Measurements from ENCODE around the gene CASP8AP2.
A peak's percentile ranks its signal among the peaks of the same experiment; 100 is the strongest.

CASP8AP2 gene

DNA sequence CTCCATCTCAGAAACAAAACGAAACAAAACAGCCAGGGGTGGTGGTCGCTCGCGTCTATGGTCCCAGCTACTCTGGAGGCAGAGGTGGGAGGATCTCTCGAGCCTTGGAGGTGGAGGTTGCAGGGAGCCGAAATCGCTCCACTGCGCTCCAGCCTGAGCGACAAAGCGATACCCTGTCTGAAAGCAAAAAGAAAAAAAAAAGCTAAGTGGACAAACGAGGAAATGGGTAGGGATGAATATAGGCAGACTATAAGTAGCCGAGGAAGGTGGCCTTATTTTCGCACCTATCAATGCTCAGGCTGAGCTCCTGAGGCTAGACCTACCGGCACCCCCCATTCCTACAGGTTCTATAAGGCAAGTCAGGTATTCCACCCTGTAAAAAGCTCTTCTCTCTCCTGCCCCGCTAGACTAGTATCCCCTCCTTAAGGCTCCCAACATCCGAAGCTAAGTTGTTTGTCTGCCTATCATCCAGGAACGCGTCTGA lies 650 bp upstream of the CASP8AP2 start:
- H2AFZ ChIP-seq (ENCODE audit: low read length), result peak overlapping the region; percentile 37; the same call in 1 of the 2 replicates
- H4K20me1 ChIP-seq (ENCODE audit: insufficient read depth, low read length), result no peaks in the 10 kb centered on the region
- peak overlapping the region; percentile 89 for H3K9ac ChIP-seq (ENCODE audit: low read length)
- peak overlapping the region; percentile 80 for H3K4me3 ChIP-seq (ENCODE audit: low read depth, low read length, poor library complexity, severe bottlenecking)
- H3K9me2 ChIP-seq (ENCODE audit: low read depth, low read length), result no peaks in the 10 kb centered on the region
- no peaks in the 10 kb centered on the region for H3K27me3 ChIP-seq (ENCODE audit: insufficient read depth, low read length)
- TF ChIP-seq, protein P1, sequence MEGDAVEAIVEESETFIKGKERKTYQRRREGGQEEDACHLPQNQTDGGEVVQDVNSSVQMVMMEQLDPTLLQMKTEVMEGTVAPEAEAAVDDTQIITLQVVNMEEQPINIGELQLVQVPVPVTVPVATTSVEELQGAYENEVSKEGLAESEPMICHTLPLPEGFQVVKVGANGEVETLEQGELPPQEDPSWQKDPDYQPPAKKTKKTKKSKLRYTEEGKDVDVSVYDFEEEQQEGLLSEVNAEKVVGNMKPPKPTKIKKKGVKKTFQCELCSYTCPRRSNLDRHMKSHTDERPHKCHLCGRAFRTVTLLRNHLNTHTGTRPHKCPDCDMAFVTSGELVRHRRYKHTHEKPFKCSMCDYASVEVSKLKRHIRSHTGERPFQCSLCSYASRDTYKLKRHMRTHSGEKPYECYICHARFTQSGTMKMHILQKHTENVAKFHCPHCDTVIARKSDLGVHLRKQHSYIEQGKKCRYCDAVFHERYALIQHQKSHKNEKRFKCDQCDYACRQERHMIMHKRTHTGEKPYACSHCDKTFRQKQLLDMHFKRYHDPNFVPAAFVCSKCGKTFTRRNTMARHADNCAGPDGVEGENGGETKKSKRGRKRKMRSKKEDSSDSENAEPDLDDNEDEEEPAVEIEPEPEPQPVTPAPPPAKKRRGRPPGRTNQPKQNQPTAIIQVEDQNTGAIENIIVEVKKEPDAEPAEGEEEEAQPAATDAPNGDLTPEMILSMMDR (IDR thresholded peaks at IDR 0.05; ENCODE audit: low read length), result no peak
- no peak for TF ChIP-seq EZH2 (IDR thresholded peaks at IDR 0.05; ENCODE audit: borderline replicate concordance, low read length)
- H3F3A ChIP-seq (ENCODE audit: insufficient read depth, low read length), result peaks cover 5% of the 10 kb centered on the region; the same call in 1 of the 2 replicates
- H3K4me2 ChIP-seq (ENCODE audit: low read length), result peak overlapping the region; percentile 80
- peaks cover 13% of the 10 kb centered on the region for H3K79me2 ChIP-seq (ENCODE audit: insufficient read depth, low read length)
- peaks cover 25% of the 10 kb centered on the region for H3K36me3 ChIP-seq (ENCODE audit: insufficient read depth, low read length)
- H3K9me3 ChIP-seq (ENCODE audit: low read length), result no peaks in the 10 kb centered on the region
- peak overlapping the region; percentile 74 for H3K27ac ChIP-seq (ENCODE audit: low read depth, low read length, poor library complexity, severe bottlenecking)
- peaks cover 12% of the 10 kb centered on the region for H3K4me1 ChIP-seq (ENCODE audit: insufficient read depth, low read length, severe bottlenecking)

DNA sequence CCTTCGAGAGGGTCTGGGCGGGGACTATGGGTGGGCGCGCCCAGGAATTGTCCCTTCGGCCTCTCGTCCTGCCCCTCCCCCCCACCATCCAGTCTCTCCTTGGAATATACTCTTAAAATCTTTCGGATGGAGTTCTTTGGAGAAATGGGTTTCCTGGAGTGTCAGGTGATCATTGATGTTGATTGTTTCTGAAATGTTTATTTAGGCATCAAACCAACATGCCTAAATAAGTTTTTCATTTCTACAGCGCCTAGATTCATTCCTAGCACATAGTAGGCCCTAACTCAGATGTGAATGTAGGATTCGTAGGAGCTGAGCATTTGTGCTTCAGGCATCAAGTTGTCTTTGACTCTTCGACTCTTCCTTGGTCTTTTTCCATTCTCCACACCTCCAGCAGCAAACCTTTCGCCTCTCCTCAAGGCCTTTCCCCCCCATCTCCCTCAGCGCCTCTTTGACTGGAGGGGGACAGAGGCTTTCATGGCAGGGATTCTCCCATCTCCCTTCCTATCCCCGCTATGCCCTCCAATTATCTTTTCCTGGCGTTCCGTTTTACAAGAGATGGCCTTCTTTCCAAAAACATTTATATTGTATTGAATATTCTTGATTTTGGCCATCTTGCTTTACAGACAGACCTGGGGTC lies 610 bp downstream of the CASP8AP2 start:
- H3K4me1 ChIP-seq (ENCODE audit: insufficient read depth, low read length, severe bottlenecking), result peaks cover 22% of the 10 kb centered on the region
- TF ChIP-seq, protein P1 (IDR thresholded peaks at IDR 0.05; ENCODE audit: low read length), result no peak
- TF ChIP-seq EZH2 (IDR thresholded peaks at IDR 0.05; ENCODE audit: borderline replicate concordance, low read length), result no peak
- no peaks in the 10 kb centered on the region for H3K27me3 ChIP-seq (ENCODE audit: insufficient read depth, low read length)
- H3F3A ChIP-seq (ENCODE audit: insufficient read depth, low read length), result peaks cover 5% of the 10 kb centered on the region; the same call in 1 of the 2 replicates
- H3K27ac ChIP-seq (ENCODE audit: low read depth, low read length, poor library complexity, severe bottlenecking), result peak overlapping the region; percentile 46
- H3K79me2 ChIP-seq (ENCODE audit: insufficient read depth, low read length), result peaks cover 13% of the 10 kb centered on the region
- no peaks in the 10 kb centered on the region for H4K20me1 ChIP-seq (ENCODE audit: insufficient read depth, low read length)
- H3K9ac ChIP-seq (ENCODE audit: low read length), result peak overlapping the region; percentile 89
- H3K36me3 ChIP-seq (ENCODE audit: insufficient read depth, low read length), result peaks cover 25% of the 10 kb centered on the region
- no peak overlapping the region for H2AFZ ChIP-seq (ENCODE audit: low read length)
- H3K4me3 ChIP-seq (ENCODE audit: low read depth, low read length, poor library complexity, severe bottlenecking), result peak overlapping the region; percentile 80
- no peaks in the 10 kb centered on the region for H3K9me3 ChIP-seq (ENCODE audit: low read length)
- H3K9me2 ChIP-seq (ENCODE audit: low read depth, low read length), result no peaks in the 10 kb centered on the region
- H3K4me2 ChIP-seq (ENCODE audit: low read length), result peak overlapping the region; percentile 79

DNA sequence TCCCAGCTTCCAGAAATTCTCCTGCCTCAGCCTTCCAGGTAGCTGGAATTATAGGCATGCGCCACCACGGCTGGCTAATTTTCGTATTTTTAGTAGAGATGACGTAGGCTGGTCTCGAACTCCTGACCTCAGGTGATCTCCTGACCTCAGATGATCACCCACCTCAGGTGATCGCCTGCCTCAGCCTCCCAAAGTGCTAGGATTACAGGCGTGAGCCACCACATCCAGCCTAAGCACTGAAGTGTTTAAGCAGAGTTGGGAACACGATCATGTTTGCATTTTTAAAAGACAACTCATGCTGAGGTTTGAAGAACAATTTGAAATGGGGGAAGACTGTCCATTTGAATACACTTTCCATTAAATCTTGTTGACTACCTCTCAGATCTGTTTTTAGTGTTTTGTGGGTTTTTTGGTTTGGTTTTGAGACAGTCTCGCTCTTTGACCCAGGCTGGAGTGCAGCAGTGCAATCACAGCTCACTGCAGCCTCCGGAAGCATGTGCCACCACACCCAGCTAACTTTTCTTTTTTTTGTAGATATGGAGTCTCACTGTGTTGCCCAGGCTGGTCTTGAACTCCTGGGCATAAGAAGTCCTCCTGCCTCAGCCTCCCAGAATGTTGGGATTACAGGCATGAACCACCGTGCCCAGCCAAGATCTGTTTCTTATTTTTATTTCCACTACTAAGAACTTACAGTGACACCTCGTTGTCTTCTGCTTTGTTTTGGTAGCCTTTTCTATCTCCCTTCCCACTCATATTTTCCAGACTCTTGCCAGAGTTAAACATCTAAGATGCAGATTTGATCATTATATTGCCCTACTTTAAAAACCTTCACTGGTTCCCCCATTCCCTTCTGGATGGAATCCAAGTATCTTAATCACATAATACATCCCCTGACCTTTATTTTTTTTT lies 5.5 kb downstream of the CASP8AP2 start:
- Histone ChIP-seq H3K27ac (ENCODE audit: low read depth, low read length, poor library complexity, severe bottlenecking) (peak overlapping the region; percentile 75), H4K20me1 (ENCODE audit: insufficient read depth, low read length) (no peaks in the 10 kb centered on the region), H3K9me2 (ENCODE audit: low read depth, low read length) (no peaks in the 10 kb centered on the region), H3K9me3 (ENCODE audit: low read length) (no peaks in the 10 kb centered on the region), H2AFZ (ENCODE audit: low read length) (no peak overlapping the region), H3F3A (ENCODE audit: insufficient read depth, low read length) (no peaks in the 10 kb centered on the region), H3K9ac (ENCODE audit: low read length) (no peak overlapping the region), H3K79me2 (ENCODE audit: insufficient read depth, low read length) (peaks cover 43% of the 10 kb centered on the region), H3K36me3 (ENCODE audit: insufficient read depth, low read length) (peaks cover 61% of the 10 kb centered on the region), H3K4me2 (ENCODE audit: low read length) (peak overlapping the region; percentile 44; the same call in 1 of the 2 replicates), H3K27me3 (ENCODE audit: insufficient read depth, low read length) (no peaks in the 10 kb centered on the region), H3K4me1 (ENCODE audit: insufficient read depth, low read length, severe bottlenecking) (peaks cover 36% of the 10 kb centered on the region), H3K4me3 (ENCODE audit: low read depth, low read length, poor library complexity, severe bottlenecking) (no peak overlapping the region)
- TF ChIP-seq EZH2 (IDR thresholded peaks at IDR 0.05; ENCODE audit: borderline replicate concordance, low read length), result no peak
- TF ChIP-seq, protein P1 (IDR thresholded peaks at IDR 0.05; ENCODE audit: low read length), result no peak

Data from OCI-LY1 (cell line).